NCI-H524 treated with DMSO at 0.1 percent for 48 hours (cell line): ENCODE measurements around the gene SPTY2D1.
A peak's percentile ranks its signal among the peaks of the same experiment; 100 is the strongest.
"Not testable (repeated sequence)": the region's sequence is repeated elsewhere in the genome, so short reads cannot be mapped to it uniquely, and the experiment has no call there.

Experiments
- DNase-seq: peaks from one replicate; lab custom pipeline; 2025; lab: John Stamatoyannopoulos, UW

SPTY2D1 gene

GRCh38 chr11:18618342-18619025 is 15.7 kb downstream of the SPTY2D1 start:
- no peak for DNase-seq

GRCh38 chr11:18617688-18618341 is 16.3 kb downstream of the SPTY2D1 start:
- DNase-seq, result no peak

- no peak for DNase-seq
Measured at GRCh38 chr11:18615628-18616392, 18.3 kb downstream of the SPTY2D1 start.

GRCh38 chr11:18614667-18615066 is 19.5 kb downstream of the SPTY2D1 start:
- no peak for DNase-seq

GRCh38 chr11:18612394-18612793 is 21.7 kb downstream of the SPTY2D1 start:
- no peak for DNase-seq

DNA sequence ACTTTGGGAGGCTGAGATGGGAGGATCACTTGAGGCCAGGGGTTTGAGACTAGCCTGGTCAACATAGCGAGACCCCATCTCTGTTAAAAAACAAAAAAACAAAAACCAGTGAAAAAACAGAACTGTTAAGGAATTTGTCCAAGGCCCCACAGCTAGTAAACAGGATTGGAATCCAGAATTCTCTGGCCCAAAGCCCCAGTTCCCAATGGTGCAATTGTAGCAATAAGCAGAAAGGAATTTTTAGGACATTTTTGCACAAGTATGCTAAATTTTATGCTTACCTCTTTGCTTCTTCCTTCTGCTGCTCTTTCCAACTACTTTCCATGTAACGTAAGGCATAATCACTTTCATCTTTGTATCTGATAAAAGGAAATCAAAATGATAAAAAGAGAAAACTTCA is 22.9 kb downstream of the SPTY2D1 start:
- DNase-seq, result no peak

GRCh38 chr11:18608376-18608775 is 25.8 kb downstream of the SPTY2D1 start:
- no peak for DNase-seq

DNA sequence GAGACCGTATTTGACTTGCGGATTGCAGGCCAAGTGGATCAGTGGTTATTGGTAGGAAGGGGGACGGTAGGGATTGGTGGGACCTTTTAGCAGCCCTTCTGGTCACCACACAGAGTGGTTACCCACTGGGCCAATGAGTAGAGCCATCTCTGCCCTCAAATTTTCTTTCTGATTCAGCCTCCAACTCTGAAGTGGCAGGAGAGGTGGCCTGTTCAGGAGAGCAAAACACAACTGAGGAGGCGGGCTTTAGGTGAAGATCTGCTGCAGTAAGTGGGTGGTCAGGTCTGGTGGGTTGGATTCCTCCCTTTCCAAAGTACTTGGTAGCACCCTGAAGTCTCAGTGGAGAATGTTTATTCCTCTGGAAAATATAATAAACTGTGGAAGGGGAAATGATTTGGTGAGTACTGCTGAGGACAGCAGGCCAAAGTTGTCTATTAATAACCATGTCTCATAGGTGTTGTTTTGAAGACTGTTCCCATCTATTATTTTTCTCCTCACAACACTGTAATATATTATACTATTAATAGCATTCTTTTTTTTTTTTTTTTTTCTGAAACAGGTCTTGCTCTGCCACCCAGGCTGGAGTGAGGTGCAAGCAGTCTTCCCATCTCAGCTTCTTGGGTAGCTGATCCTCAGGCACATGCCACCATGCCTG is 33.1 kb downstream of the SPTY2D1 start:
- no peak for DNase-seq

DNA sequence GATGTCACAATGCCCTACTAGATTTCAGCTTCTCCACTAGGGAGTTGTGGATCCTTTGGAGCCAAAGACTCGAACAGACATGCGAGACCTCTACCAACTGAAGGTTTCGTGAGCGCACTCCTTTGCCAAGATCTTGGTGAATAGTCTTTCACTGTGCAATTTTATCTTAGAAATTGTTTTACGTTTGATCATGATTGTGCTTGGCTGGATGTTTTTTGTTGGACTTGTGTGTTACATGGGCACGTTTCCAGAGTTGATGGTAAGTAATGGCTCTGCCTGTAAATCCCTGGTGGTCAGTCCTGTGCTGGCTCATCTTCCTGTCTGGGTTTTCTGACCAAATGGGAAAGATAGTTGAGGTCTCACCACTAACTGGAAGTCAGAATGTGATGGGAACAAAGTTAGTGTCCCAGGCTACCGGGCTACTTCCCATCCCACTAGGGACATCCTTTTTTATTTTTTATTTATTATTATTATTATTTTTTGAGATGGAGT is 34.4 kb downstream of the SPTY2D1 start, which contains the start of gene MISFA:
Gene MISFA (plus strand): TSS at position 51 of the 492 bp plus-strand sequence. CDS start 140 bp downstream, at position 191.
- no peak for DNase-seq

- no peak for DNase-seq
Measured at GRCh38 chr11:18594999-18595749, 39.0 kb downstream of the SPTY2D1 start.

DNA sequence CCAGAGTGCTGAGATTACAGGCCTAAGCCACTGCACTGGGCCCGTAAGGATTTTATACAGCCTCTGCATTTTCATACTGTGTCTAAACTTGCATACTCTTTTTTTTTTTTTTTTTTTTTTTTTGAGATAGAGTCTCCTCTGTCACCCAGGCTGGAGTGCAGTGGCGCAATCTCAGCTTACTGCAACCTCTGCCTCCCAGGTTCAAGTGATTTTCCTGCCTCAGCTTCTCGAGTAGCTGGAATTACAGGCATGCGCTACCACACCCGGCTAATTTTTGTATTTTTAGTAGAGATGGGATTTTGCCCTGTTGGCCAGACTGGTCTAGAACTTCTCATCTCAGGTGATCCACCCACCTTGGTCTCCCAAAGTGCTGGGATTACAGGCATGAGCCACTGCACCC is 40.1 kb downstream of the SPTY2D1 start:
- not testable (repeated sequence) for DNase-seq

GRCh38 chr11:18590571-18590970 is 43.6 kb downstream of the SPTY2D1 start:
- no peak for DNase-seq

DNA sequence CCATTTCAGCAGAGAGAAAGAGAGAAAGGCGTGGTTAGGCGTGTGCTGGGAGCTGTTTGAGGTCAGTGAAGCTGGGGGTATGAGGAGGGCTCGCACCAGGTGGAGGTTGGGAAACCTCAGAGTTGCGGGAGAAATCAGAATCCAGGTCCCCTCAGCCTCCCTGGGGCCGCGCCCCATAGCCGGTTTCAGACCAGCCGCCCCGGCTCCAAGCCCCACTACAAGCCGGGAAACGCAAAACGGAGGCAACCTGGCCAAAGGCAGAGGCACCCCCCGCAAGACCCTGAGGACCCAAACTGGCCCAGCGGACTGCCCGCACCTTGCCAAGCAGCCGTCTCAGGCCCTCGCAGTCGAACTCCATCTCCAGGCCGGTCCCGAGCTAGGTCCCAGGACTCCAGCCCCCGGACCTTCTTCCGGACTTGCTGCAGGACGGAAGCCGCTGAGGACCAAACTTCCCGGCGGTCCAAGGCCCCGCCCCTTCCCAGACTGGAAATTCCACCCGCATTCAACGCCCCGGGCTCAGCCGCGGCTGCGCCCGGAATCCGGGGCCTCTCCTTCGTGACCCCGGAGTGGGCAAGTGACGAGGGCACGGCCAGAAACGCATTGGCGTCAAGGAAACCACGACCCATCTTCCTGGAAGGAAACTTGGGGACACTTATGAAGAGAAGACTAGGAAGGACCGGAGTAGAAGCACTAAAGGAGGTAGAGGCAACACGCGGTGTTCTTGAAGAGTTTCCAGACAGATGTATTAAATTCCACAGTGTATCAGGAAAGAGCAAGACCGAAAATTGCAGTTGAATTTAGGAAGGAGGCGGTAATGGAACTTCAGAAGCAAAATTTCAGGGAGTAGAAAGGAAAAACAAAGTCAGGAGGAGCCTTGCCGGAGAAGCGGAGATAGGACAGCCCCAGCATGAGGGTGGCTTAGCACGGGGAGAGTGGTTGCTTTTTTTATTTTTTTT is 45.6 kb downstream of the SPTY2D1 start, which contains the start of gene UEVLD:
Gene UEVLD (minus strand): TSS at position 438 of the 956 bp plus-strand sequence. CDS start 80 bp downstream, at position 358.
- DNase-seq, result peak; percentile 19

GRCh38 chr11:18581825-18582224 is 52.3 kb downstream of the SPTY2D1 start:
- no peak for DNase-seq

DNA sequence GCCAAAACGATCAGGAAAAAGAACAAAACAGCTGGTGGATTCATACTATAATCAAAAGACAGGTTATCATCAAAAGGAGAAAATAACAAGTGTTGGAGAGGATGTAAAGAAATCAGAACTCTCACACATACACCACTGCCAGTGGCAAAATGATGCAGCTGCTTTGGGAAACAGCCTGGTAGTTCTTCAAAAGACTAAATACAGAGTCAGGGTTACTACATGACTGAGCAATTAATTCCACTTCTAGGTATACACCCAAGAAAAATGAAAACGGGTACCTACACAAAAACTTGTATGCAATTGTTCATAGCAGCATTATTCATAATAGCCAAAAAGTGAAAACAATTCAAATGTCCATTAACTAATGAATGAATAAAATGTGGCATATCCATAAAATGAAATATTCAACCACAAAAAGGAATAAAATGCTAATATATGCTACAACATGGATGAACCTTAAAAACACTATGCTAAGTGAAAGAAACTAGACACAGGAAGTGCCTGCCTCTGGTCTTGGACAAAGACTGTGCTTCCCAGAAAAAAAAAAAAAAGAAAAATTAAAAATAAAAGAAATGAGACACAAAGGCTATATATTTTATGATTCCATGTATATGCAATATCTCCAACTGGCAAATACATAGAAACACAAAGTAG is 53.9 kb downstream of the SPTY2D1 start:
- DNase-seq, result no peak

- DNase-seq, result no peak
Measured at GRCh38 chr11:18578975-18579598, 55.1 kb downstream of the SPTY2D1 start.

GRCh38 chr11:18575361-18575760 is 58.8 kb downstream of the SPTY2D1 start:
- no peak for DNase-seq

DNA sequence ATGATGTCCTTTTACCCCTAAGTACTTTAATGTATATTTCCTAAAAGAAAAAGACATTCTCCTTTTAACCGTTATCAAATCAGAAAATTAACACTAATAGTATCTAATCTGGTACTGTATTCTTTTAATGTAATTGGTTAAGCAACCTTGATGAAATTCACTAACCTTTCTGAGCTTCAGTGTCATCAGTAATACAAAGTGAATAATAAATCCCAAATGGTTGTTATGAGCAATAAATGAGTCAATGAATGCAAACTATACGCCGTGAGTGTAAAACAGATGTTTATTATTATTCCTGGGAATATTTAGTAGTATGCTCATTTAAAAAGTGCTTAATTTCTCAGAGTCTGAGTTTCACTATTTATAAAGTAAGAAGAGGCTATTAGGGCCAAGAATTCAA is 67.1 kb downstream of the SPTY2D1 start:
- DNase-seq, result no peak

DNA sequence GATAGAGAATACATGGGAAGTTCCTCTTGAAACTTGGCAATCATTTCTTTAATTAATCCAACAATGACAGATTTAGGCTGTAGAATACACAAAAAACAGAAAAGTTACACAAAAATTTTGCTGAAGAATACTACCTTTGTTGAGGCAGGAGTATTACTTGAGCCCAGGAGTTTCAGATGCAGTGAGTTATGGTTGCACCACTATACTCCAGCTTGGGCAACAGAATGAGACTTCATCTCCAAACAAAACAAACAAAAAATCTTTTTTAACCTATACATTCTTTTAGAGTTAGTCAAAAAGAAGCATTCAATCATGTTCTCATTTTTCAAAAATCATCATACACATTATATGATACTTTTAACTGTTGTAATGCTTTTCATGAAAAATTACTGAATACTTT is 67.7 kb downstream of the SPTY2D1 start:
- no peak for DNase-seq
